SK-N-SH treated with all-trans-retinoic acid at 6 μM for 48 hours (cell line): ENCODE measurements around the gene MIAT.

Experiments
- SNAI2 ChIP-seq: fragments of 250-450 bp; sonication (Bioruptor Pico); IDR thresholded peaks from 2 replicates; pipeline ENCODE4 v1.5.0; 2020; ENCODE audit warnings: mild to moderate bottlenecking, moderate library complexity
- ZFP3 ChIP-seq: fragments of 250-450 bp; sonication (Bioruptor Pico); IDR thresholded peaks from 2 replicates; pipeline ENCODE4 v1.5.0; 2020; ENCODE audit warnings: mild to moderate bottlenecking, moderate library complexity
- TF ChIP-seq, protein P1 (sequence below): fragments of 250-450 bp; sonication (Bioruptor Pico); IDR thresholded peaks from 2 replicates; pipeline ENCODE4 v1.8.0; 2021; ENCODE audit warnings: low read depth, mild to moderate bottlenecking, moderate library complexity, borderline replicate concordance

DNA sequence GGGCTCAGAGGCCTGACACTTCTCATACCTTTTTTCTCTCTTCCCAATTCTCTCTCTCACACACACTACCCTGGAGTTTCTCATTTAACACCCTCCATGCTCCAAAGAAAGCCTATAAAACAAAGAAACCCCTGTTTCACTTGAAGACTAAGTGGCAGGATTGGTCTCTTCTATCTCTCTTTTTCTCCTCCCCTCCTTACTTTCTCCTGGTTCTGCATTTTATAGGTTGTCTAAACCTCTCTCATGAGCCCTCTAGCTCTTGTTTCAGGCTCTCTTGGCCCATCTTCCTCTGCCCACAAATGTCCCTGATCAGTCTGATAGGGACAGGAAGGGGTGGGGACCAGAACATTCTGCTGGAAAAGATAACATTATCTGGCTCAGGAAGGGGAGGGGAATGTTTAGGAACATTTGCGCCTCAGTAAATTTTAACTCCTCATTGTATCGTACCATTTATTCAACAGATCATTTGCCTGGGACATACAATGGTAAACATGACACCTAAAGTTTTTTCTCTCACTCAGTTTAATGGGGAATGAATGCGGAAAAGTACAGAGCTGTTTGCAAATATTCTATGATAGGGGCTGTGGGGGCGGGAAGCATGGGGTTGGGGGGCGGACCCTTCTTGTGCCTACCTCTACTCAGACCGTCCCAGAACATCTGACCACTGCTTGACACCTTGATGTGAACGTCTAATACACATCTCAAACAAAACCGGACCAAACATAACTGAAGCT, 24.8 kb upstream of the MIAT start:
- TF ChIP-seq, protein P1, sequence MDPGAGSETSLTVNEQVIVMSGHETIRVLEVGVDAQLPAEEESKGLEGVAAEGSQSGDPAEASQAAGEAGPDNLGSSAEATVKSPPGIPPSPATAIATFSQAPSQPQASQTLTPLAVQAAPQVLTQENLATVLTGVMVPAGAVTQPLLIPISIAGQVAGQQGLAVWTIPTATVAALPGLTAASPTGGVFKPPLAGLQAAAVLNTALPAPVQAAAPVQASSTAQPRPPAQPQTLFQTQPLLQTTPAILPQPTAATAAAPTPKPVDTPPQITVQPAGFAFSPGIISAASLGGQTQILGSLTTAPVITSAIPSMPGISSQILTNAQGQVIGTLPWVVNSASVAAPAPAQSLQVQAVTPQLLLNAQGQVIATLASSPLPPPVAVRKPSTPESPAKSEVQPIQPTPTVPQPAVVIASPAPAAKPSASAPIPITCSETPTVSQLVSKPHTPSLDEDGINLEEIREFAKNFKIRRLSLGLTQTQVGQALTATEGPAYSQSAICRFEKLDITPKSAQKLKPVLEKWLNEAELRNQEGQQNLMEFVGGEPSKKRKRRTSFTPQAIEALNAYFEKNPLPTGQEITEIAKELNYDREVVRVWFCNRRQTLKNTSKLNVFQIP = no peak
- no peak for TF ChIP-seq ZFP3 (CRISPR knock-in tag)
- no peak for TF ChIP-seq SNAI2 (CRISPR knock-in tag)
